ENCODE measurements around the gene IL6R.
A peak's percentile ranks its signal among the peaks of the same experiment; 100 is the strongest.

IL6R gene

DNA sequence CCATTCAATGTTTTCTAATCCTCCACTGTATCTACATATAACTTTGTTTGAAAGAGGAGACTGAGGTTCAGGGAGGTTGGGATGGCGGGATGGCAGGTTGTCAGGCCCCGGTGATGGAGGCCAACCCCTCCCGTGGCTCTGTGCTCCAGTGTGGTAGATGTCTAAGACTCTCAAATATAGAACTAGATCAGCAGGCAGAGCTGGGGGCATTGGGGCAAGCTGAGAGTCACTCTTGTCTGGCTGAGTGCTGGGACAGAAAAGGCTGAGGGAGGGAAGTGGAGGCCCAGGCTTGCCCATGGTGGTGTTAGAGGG lies 1.7 kb downstream of the IL6R start:
- no peak for DNase-seq (ENCODE audit: low read depth, low spot score)
- H3K9me3 ChIP-seq (ENCODE audit: insufficient read depth, low read length) = no peaks in the 10 kb centered on the region
- TF ChIP-seq YY1 (IDR thresholded peaks at IDR 0.05; ENCODE audit: insufficient read depth, insufficient read length) = no peak
- no peak for TF ChIP-seq SUZ12 (IDR thresholded peaks at IDR 0.05; ENCODE audit: extremely low read depth, insufficient read depth, insufficient read length)
- no peak for TF ChIP-seq ZNF274 (IDR thresholded peaks at IDR 0.05; ENCODE audit: low read depth, low read length)
- H3K4me1 ChIP-seq (ENCODE audit: insufficient read depth, insufficient read length) = peaks cover 10% of the 10 kb centered on the region
- peaks cover 46% of the 10 kb centered on the region for H3K27me3 ChIP-seq (ENCODE audit: insufficient read depth, insufficient read length)
- no peak overlapping the region for H3K9ac ChIP-seq (ENCODE audit: insufficient read length, low read depth)
- H3K4me3 ChIP-seq (ENCODE audit: insufficient read length, low read depth) = no peak overlapping the region
- H3K36me3 ChIP-seq (ENCODE audit: insufficient read depth, insufficient read length, low read length) = no peaks in the 10 kb centered on the region

- H3K27me3 ChIP-seq (ENCODE audit: insufficient read depth, insufficient read length) = peaks cover 42% of the 10 kb centered on the region
- TF ChIP-seq SUZ12 (IDR thresholded peaks at IDR 0.05; ENCODE audit: extremely low read depth, insufficient read depth, insufficient read length) (no peak), YY1 (IDR thresholded peaks at IDR 0.05; ENCODE audit: insufficient read depth, insufficient read length) (no peak), ZNF274 (IDR thresholded peaks at IDR 0.05; ENCODE audit: low read depth, low read length) (no peak)
- H3K4me3 ChIP-seq (ENCODE audit: insufficient read length, low read depth) = no peak overlapping the region
- no peak for DNase-seq (ENCODE audit: low read depth, low spot score)
- H3K36me3 ChIP-seq (ENCODE audit: insufficient read depth, insufficient read length, low read length) = no peaks in the 10 kb centered on the region
- H3K9ac ChIP-seq (ENCODE audit: insufficient read length, low read depth) = no peak overlapping the region
- H3K9me3 ChIP-seq (ENCODE audit: insufficient read depth, low read length) = no peaks in the 10 kb centered on the region
- peaks cover 10% of the 10 kb centered on the region for H3K4me1 ChIP-seq (ENCODE audit: insufficient read depth, insufficient read length)
Observed at GRCh38 chr1:154407198-154408091, 2.3 kb downstream of the IL6R start.

DNA sequence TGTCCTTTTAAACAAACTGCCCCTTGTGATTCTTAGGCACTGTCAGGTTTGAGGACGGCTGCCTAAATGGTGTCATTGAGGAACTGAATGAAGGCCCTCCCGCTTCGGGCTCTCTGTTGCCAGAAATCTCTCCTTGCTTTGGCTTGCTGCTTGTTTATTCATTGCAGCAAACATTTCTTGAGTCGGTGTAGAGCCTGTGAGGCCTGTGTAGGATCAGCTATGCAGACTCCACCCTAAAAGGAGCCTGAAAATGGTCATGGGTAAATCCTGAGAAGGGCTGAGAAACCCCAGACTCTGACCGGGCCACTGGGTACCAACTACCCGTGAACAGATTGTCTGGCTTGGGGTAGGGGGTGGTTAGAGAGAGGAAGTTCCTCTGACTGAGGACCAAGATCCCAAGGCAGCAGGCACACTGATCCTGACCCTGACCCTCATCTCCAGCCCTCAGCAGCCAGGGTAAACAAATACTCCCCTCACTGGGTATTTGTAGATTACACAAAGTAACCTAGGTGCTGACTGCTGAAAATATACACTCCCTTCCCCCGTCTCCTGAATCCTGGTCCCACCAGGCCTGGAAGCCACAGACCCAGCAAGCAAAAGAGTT lies 3.1 kb downstream of the IL6R start:
- Histone ChIP-seq H3K4me1 (ENCODE audit: insufficient read depth, insufficient read length) (peaks cover 10% of the 10 kb centered on the region), H3K9ac (ENCODE audit: insufficient read length, low read depth) (peak overlapping the region; percentile 38), H3K9me3 (ENCODE audit: insufficient read depth, low read length) (no peaks in the 10 kb centered on the region), H3K4me3 (ENCODE audit: insufficient read length, low read depth) (no peak overlapping the region), H3K36me3 (ENCODE audit: insufficient read depth, insufficient read length, low read length) (no peaks in the 10 kb centered on the region), H3K27me3 (ENCODE audit: insufficient read depth, insufficient read length) (peaks cover 37% of the 10 kb centered on the region)
- DNase-seq (ENCODE audit: low read depth, low spot score) = no peak
- TF ChIP-seq YY1 (IDR thresholded peaks at IDR 0.05; ENCODE audit: insufficient read depth, insufficient read length) (no peak), SUZ12 (IDR thresholded peaks at IDR 0.05; ENCODE audit: extremely low read depth, insufficient read depth, insufficient read length) (no peak), ZNF274 (IDR thresholded peaks at IDR 0.05; ENCODE audit: low read depth, low read length) (no peak)

DNA sequence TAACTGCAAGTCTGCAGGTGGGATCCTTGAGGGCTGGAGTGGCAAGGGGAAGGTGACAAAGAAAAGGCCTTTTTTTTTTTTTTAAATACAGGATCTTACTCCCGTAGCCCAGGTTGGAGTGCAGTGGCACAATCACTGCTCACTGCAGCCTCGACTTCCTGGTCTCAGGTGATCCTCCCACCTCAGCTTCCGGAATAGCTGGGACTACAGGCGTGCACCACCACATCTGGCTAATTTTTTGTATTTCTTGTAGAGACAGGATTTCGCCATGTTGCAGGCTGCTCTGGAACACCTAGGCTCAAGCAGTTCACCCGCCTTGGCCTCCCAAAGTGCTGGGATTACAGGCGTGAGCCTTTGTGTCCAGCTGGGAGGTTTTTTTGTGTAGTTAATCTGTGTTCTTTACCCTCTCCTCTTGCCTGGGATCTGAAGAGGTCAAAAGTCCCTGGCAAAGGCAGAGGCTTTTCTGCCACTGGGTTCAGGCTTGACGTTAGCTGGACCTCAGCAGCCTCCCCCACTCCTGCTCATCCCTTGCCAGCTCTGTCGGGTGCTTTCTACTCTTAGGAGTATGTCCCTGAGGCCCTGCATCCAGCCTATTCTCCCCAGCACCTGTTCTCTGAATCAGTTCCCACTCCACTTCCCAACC lies 5.2 kb downstream of the IL6R start:
- H3K36me3 ChIP-seq (ENCODE audit: insufficient read depth, insufficient read length, low read length) = no peaks in the 10 kb centered on the region
- no peak overlapping the region for H3K9ac ChIP-seq (ENCODE audit: insufficient read length, low read depth)
- H3K27me3 ChIP-seq (ENCODE audit: insufficient read depth, insufficient read length) = peaks cover 18% of the 10 kb centered on the region
- DNase-seq (ENCODE audit: low read depth, low spot score) = no peak
- no peak overlapping the region for H3K4me3 ChIP-seq (ENCODE audit: insufficient read length, low read depth)
- no peaks in the 10 kb centered on the region for H3K9me3 ChIP-seq (ENCODE audit: insufficient read depth, low read length)
- H3K4me1 ChIP-seq (ENCODE audit: insufficient read depth, insufficient read length) = peaks cover 10% of the 10 kb centered on the region
- TF ChIP-seq ZNF274 (IDR thresholded peaks at IDR 0.05; ENCODE audit: low read depth, low read length) (no peak), SUZ12 (IDR thresholded peaks at IDR 0.05; ENCODE audit: extremely low read depth, insufficient read depth, insufficient read length) (no peak), YY1 (IDR thresholded peaks at IDR 0.05; ENCODE audit: insufficient read depth, insufficient read length) (no peak)

DNA sequence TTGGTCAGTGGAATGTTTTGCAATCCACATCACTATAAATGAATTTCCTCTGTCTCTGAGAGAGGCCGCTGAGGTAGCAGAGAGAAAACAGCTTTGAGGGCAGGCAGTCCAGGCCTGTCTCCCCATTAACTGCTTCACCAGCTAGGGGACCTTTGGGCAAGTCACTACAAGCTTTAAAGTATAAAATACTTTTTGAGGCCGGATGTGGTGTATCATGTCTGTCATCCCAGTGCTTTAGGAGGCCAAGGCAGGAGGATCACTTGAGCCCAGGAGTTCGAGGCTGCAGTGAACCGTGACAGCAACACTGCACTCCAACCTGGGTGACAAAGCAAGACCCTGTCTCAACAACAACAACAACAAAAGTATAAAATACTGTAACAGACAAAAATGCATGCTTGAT lies 6.4 kb downstream of the IL6R start:
- Histone ChIP-seq H3K36me3 (ENCODE audit: insufficient read depth, insufficient read length, low read length) (no peaks in the 10 kb centered on the region), H3K27me3 (ENCODE audit: insufficient read depth, insufficient read length) (peaks cover 8% of the 10 kb centered on the region), H3K9me3 (ENCODE audit: insufficient read depth, low read length) (no peaks in the 10 kb centered on the region), H3K4me1 (ENCODE audit: insufficient read depth, insufficient read length) (peaks cover 10% of the 10 kb centered on the region), H3K4me3 (ENCODE audit: insufficient read length, low read depth) (no peak overlapping the region), H3K9ac (ENCODE audit: insufficient read length, low read depth) (no peak overlapping the region)
- DNase-seq (ENCODE audit: low read depth, low spot score) = no peak
- TF ChIP-seq ZNF274 (IDR thresholded peaks at IDR 0.05; ENCODE audit: low read depth, low read length) (no peak), SUZ12 (IDR thresholded peaks at IDR 0.05; ENCODE audit: extremely low read depth, insufficient read depth, insufficient read length) (no peak), YY1 (IDR thresholded peaks at IDR 0.05; ENCODE audit: insufficient read depth, insufficient read length) (no peak)

DNA sequence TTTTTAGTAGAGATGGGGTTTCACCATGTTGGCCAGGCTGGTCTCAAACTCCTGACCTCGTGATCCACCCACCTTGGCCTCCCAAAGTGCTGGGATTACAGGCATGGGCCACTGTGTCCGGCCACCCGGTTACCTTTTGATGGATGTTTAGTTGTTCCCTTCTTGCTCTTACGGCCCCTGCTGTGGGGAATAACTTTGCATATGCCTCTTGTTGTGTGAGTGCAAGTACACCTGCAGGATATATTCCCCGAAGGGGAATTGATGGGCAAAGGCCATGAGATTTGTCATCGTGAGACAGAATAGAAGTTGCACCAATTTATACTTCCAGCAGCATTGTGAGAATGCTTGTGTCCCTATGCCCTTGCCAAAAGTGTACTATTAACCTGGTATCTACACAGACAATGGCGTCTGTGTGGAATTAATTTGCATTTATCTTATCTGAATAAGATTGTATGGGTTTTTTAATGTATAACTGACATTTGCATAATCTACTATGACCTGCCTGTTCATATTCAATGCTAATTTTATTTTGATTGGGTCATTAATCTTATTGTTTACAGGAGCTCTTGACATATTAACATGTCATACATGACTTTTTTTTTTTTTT lies 8.1 kb downstream of the IL6R start:
- TF ChIP-seq ZNF274 (IDR thresholded peaks at IDR 0.05; ENCODE audit: low read depth, low read length) (no peak), SUZ12 (IDR thresholded peaks at IDR 0.05; ENCODE audit: extremely low read depth, insufficient read depth, insufficient read length) (no peak), YY1 (IDR thresholded peaks at IDR 0.05; ENCODE audit: insufficient read depth, insufficient read length) (no peak)
- Histone ChIP-seq H3K4me1 (ENCODE audit: insufficient read depth, insufficient read length) (peaks cover 13% of the 10 kb centered on the region), H3K4me3 (ENCODE audit: insufficient read length, low read depth) (no peak overlapping the region), H3K27me3 (ENCODE audit: insufficient read depth, insufficient read length) (no peaks in the 10 kb centered on the region), H3K9ac (ENCODE audit: insufficient read length, low read depth) (no peak overlapping the region), H3K36me3 (ENCODE audit: insufficient read depth, insufficient read length, low read length) (no peaks in the 10 kb centered on the region), H3K9me3 (ENCODE audit: insufficient read depth, low read length) (no peaks in the 10 kb centered on the region)
- no peak for DNase-seq (ENCODE audit: low read depth, low spot score)

DNA sequence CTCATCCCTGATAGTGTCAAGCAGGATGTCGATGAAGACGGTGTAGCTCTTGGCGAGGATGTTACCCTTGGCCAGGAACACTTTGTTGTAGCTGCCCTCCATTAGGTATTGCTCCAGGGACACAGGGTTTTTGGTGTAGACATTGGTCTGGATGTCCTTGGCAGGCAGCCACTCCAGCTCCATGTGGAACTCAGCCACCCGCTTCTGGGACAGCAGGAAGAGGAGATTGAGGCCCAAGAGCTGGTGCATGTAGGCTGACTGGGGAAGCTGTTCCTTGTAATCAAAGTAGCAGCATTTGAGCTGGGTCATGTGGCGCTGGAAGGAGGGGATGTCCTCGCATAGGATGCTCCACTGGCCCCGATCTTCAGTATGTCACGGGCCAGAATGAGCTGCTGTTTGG lies 9.5 kb downstream of the IL6R start:
- TF ChIP-seq SUZ12 (IDR thresholded peaks at IDR 0.05; ENCODE audit: extremely low read depth, insufficient read depth, insufficient read length) (no peak), YY1 (IDR thresholded peaks at IDR 0.05; ENCODE audit: insufficient read depth, insufficient read length) (no peak), ZNF274 (IDR thresholded peaks at IDR 0.05; ENCODE audit: low read depth, low read length) (no peak)
- no peaks in the 10 kb centered on the region for H3K27me3 ChIP-seq (ENCODE audit: insufficient read depth, insufficient read length)
- no peaks in the 10 kb centered on the region for H3K36me3 ChIP-seq (ENCODE audit: insufficient read depth, insufficient read length, low read length)
- H3K4me3 ChIP-seq (ENCODE audit: insufficient read length, low read depth) = no peak overlapping the region
- no peaks in the 10 kb centered on the region for H3K9me3 ChIP-seq (ENCODE audit: insufficient read depth, low read length)
- no peak overlapping the region for H3K9ac ChIP-seq (ENCODE audit: insufficient read length, low read depth)
- no peak for DNase-seq (ENCODE audit: low read depth, low spot score)
- H3K4me1 ChIP-seq (ENCODE audit: insufficient read depth, insufficient read length) = peaks cover 20% of the 10 kb centered on the region
